Stimulated activated memory B cell treated with anti-CD40 and anti-IgM and Interleukin-4, amounts not matched to agents 10 μg/mL and 1 μg/mL and 100 μg/mL, for 72 hours (primary cell): ENCODE data around the gene ATXN7L1.
"Not testable (repeated sequence)": the region's sequence is repeated elsewhere in the genome, so short reads cannot be mapped to it uniquely, and the experiment has no call there.

Experiments
- ATAC-seq: fragments of 150-1000 bp; cut with Tn5 transposase; 2 replicates; pipeline ENCODE4 v1.10.0; 2021
- H3K27ac Mint-ChIP-seq: one replicate; pipeline ENCODE4 v1.8.0; 2022; ENCODE audit warnings: mild to moderate bottlenecking, mixed read lengths
- H3K27me3 Mint-ChIP-seq: one replicate; pipeline ENCODE4 v1.8.0; 2022; ENCODE audit warnings: mixed read lengths
- H3K36me3 Mint-ChIP-seq: one replicate; pipeline ENCODE4 v1.8.0; 2022; ENCODE audit warnings: mixed read lengths
- H3K4me1 Mint-ChIP-seq: one replicate; pipeline ENCODE4 v1.8.0; 2022; ENCODE audit warnings: mixed read lengths
- H3K4me3 Mint-ChIP-seq: one replicate; pipeline ENCODE4 v1.8.0; 2022; ENCODE audit warnings: mild to moderate bottlenecking, moderate library complexity, mixed read lengths
- H3K9me3 Mint-ChIP-seq: one replicate; pipeline ENCODE4 v1.8.0; 2022; ENCODE audit warnings: mixed read lengths

ATXN7L1 gene

DNA sequence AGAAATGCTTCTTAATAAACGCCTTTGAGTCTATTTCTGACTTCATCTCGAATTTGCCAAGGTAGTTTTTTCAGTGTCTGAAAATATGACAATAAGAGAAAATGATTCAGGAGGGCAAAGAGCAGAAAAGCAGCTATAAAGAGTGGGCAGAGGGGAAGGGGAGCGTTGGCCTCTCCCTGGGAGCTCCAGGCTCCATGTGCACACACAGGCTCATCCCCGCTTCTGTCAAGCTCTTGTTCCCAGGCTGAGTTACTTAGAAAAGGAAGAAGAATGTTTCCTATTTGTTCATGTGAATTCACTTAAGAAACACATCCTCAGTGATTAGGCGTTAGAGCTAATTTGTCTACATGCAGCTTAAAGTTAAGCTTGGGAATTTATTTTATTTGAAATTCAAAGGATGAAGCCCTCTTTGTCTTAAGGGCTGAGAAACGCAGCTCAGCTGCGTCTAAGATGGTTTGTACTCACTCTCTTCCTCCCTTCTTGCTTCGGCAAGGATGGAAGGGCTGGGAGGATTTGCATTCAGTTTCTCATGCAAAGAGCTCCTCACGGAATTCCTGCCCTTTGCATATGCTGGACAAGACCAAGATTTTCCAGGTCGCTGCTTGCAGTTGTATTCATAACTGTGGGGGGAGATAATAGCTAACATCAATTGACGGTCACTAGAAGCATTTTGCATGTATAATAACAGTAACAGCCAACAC lies 29.0 kb upstream of the ATXN7L1 start:
- no peak for ATAC-seq
- no peaks in the 10 kb centered on the region for H3K9me3 Mint-ChIP-seq
- no peak overlapping the region for H3K4me3 Mint-ChIP-seq
- H3K27me3 Mint-ChIP-seq = no peaks in the 10 kb centered on the region
- no peaks in the 10 kb centered on the region for H3K36me3 Mint-ChIP-seq
- no peaks in the 10 kb centered on the region for H3K4me1 Mint-ChIP-seq
- H3K27ac Mint-ChIP-seq = no peak overlapping the region

DNA sequence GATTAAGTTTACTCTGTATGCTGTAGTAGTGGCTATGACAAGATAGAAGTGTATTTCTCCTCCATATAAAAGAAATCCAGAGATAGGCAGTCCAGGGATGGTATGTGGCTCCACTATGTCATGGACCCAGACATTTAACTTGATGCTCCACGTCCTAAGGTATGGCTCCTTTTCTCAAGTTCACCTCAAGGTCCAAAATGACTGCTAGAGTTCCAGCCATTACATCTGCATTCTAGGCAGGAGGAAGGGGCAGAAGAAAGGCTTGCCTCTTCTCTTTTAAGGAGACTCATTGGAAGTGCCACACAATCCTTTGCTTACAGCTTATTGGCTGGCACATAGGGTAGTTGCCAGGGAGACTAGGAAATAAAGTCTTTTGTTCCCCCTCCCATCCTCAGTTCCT lies 27.7 kb upstream of the ATXN7L1 start:
- no peak for ATAC-seq
- Mint-ChIP-seq H3K27me3 (no peaks in the 10 kb centered on the region), H3K4me1 (no peaks in the 10 kb centered on the region), H3K9me3 (no peaks in the 10 kb centered on the region), H3K27ac (no peak overlapping the region), H3K36me3 (no peaks in the 10 kb centered on the region), H3K4me3 (no peak overlapping the region)

DNA sequence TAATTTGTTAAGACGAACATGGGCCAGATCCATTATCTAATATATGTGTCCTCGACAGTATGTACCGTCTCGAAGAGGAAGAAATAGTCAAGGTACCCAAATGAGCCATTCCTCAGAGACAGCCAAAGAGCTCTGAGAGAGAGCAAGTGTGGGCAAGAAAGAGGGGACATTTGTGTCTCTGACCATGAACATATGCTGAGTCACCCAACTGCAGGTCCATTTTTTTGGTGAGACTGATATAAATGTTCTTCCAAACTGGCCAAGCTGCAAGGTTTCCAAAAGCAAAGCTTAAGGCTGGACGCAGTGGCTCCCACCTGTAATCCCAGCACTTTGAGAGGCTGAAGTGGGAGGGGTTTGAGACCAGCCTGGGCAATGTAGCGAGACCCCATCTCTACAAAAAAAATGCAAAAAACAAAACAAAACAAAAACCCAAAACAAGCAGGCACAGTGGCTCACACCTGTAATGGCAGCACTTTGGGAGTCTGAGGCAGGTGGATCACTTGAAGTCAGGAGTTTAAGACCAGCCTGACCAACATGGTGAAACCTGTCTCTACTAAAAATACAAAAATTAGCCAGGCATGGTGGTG lies 26.0 kb upstream of the ATXN7L1 start:
- H3K36me3 Mint-ChIP-seq = no peaks in the 10 kb centered on the region
- no peak for ATAC-seq
- no peak overlapping the region for H3K4me3 Mint-ChIP-seq
- H3K9me3 Mint-ChIP-seq = no peaks in the 10 kb centered on the region
- no peaks in the 10 kb centered on the region for H3K4me1 Mint-ChIP-seq
- no peaks in the 10 kb centered on the region for H3K27me3 Mint-ChIP-seq
- no peak overlapping the region for H3K27ac Mint-ChIP-seq

DNA sequence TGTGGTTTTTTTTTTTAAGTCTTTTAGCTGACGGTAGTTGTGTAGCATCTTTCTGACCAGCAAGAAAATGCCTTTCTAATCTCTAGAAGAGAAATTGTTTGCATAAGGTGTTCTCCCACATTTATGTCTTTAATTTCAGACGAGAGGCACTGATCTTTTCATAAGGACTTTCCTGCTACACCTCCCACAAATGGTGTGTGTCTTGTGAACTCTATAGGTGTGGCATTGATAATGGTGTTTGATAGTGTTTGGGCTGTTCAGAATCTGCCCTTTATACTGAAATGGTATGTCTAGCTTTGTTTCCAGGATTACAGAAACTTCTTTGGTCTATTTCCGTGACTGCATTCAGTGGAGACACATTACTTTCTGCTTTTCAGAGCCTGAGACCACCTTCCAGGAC lies 21.6 kb upstream of the ATXN7L1 start:
- Mint-ChIP-seq H3K27me3 (peaks cover 10% of the 10 kb centered on the region), H3K27ac (no peak overlapping the region), H3K36me3 (no peaks in the 10 kb centered on the region), H3K9me3 (no peaks in the 10 kb centered on the region), H3K4me1 (no peaks in the 10 kb centered on the region), H3K4me3 (no peak overlapping the region)
- no peak for ATAC-seq

DNA sequence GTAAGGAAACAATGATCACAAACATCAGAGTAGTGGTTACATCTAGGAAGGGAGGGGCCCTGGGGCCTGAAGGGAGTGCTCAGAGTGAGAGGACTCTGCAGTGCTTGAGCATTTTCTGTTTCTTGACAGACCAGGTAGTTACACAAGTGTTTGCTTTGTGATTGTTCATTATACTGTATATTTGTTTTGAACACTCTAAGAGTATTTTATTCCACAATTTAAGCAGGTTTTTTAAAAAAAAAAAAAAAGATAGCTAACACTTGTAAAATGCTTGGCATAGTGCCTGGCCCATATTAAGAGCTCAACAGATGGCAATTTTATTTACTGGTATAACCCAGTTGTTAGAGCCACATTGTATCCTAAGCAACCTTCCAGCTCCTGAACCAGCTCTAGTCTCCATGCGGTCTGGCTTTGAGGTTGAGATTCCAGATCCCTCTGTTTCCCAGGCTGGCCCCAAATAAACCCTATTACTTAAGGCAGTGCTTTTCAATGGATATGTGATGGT lies 20.1 kb upstream of the ATXN7L1 start:
- Mint-ChIP-seq H3K36me3 (no peaks in the 10 kb centered on the region), H3K27me3 (peaks cover 19% of the 10 kb centered on the region), H3K4me1 (no peaks in the 10 kb centered on the region), H3K4me3 (no peak overlapping the region), H3K27ac (no peak overlapping the region), H3K9me3 (no peaks in the 10 kb centered on the region)
- no peak for ATAC-seq

DNA sequence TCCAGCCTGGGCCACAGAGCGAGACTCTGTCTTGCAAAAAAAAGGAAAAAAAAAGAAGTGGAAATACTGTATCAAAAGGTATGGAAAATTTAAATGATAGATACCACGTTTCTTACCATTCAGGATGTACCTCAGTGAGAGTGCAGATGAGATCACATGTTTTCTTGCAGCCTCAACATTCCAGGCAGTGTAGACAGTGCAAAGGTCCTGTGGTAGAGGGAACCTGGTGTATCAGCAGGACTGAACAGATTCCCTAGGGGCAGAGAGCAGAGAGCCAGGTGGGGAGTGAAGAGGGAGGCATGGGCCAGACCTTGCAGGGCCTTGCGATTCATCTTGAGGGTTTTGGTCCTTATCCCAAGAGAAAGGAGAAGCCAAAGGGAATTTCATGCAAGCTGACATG lies 17.7 kb upstream of the ATXN7L1 start:
- no peak for ATAC-seq
- H3K4me3 Mint-ChIP-seq = no peak overlapping the region
- H3K27me3 Mint-ChIP-seq = peaks cover 19% of the 10 kb centered on the region
- H3K27ac Mint-ChIP-seq = no peak overlapping the region
- H3K36me3 Mint-ChIP-seq = no peaks in the 10 kb centered on the region
- H3K4me1 Mint-ChIP-seq = no peaks in the 10 kb centered on the region
- no peaks in the 10 kb centered on the region for H3K9me3 Mint-ChIP-seq

DNA sequence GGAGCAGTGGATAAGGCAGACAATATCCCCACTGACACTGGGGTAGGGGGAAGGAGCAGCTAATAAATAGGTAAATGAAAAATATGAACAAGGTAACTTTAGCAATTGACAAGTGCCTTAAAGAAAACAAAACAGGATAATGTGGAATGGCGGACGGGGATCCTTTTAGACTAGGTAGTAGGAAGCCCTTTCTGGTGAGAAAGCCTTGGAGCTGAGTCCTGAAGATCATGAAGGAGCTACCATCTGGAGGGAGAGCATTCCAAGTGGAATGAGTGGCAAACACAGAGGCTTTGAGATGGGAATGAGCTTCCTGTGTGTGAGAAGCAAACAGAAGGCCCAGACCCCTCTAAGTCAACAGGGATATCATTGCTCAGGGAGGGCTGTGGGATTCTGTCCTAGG lies 16.0 kb upstream of the ATXN7L1 start:
- Mint-ChIP-seq H3K4me1 (no peaks in the 10 kb centered on the region), H3K36me3 (no peaks in the 10 kb centered on the region), H3K27ac (no peak overlapping the region), H3K27me3 (peaks cover 19% of the 10 kb centered on the region), H3K9me3 (no peaks in the 10 kb centered on the region), H3K4me3 (no peak overlapping the region)
- ATAC-seq = no peak

DNA sequence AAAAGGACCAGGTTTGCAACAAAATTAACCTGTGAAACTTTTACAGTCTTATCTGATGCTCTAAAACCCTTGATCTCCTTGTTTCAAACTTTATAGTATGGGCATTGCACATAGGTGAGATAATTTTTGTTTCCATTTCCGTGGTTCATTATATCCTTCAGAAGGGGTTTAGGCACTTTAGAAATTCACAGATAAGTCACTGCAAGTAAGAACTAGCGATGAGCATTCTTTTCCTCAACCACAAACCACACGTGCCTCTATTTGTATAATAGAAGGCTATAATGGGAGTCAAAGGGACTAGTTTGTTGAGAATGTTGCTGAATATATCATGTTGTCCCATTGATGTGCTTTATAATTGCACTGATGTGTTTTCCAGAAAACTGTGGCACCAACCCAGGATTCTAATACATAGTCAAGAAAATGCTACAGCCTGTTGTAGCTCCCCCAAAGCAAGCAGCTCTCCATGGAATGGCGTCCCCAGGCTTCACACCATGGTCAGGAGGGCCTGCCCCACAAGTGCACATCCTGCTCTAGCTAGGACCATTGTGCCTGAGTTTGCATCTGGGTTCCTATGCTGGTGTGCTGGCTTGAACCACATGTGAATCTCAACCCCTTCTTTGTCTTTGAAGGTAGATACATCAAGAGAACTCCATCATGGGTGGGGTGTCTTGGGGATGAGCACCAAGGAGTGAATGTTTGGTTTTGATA lies 14.0 kb upstream of the ATXN7L1 start:
- no peak for ATAC-seq
- H3K9me3 Mint-ChIP-seq = no peaks in the 10 kb centered on the region
- no peak overlapping the region for H3K4me3 Mint-ChIP-seq
- no peaks in the 10 kb centered on the region for H3K4me1 Mint-ChIP-seq
- H3K27me3 Mint-ChIP-seq = peaks cover 19% of the 10 kb centered on the region
- H3K27ac Mint-ChIP-seq = no peak overlapping the region
- no peaks in the 10 kb centered on the region for H3K36me3 Mint-ChIP-seq

DNA sequence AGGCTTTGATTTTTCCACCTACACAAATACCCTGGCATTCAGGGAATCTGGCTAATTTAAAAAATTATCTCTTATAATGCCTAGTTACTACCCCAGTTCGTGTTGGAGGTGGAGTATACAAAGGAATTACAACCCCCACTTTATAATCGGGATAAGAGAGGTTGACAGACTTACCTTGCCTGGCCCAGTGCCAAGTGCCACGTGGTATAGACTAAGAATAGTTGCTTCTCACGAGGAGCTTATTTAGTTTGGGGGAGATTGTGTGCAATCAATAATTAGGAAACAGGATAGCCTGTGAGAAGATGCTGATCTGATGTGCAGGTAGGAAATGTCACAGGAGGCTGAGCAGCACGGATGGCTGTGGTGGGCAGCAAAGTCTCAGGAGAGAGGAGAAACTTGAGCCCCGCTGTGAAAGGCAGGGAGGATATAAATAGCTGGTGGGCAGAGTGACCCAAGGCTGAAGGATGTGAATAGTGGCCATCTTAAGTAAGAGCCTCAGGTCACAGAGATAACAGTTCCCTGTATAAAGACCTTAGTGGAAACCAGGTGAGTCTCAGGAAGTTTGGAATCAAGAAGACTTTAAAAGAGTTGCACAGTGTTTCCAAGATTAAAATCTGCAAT lies 11.3 kb upstream of the ATXN7L1 start:
- H3K27me3 Mint-ChIP-seq = peaks cover 9% of the 10 kb centered on the region
- H3K4me3 Mint-ChIP-seq = no peak overlapping the region
- no peak overlapping the region for H3K27ac Mint-ChIP-seq
- no peaks in the 10 kb centered on the region for H3K4me1 Mint-ChIP-seq
- no peaks in the 10 kb centered on the region for H3K9me3 Mint-ChIP-seq
- H3K36me3 Mint-ChIP-seq = no peaks in the 10 kb centered on the region
- ATAC-seq = no peak

DNA sequence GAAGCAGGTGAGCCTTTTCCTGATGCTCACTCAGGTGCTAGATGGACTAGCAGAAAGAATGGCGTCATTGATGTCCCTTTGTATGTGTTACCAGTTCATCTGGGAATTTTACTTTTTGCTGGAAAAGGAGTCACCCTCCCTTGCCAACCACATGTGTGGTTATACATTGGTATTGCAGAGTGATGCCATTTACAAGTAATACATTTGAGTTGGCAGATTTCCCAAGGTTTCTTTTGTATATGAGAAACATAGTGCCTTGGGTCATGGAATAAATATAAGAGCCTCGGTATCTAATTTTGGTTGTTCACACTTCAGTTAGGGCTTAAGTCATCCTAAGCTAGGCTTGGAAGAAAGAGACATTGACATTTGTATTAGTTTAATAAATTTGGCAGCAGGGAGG lies 10.4 kb upstream of the ATXN7L1 start:
- Mint-ChIP-seq H3K36me3 (no peaks in the 10 kb centered on the region), H3K4me1 (no peaks in the 10 kb centered on the region), H3K27ac (no peak overlapping the region), H3K9me3 (no peaks in the 10 kb centered on the region), H3K4me3 (no peak overlapping the region), H3K27me3 (peaks cover 1% of the 10 kb centered on the region)
- ATAC-seq = no peak

DNA sequence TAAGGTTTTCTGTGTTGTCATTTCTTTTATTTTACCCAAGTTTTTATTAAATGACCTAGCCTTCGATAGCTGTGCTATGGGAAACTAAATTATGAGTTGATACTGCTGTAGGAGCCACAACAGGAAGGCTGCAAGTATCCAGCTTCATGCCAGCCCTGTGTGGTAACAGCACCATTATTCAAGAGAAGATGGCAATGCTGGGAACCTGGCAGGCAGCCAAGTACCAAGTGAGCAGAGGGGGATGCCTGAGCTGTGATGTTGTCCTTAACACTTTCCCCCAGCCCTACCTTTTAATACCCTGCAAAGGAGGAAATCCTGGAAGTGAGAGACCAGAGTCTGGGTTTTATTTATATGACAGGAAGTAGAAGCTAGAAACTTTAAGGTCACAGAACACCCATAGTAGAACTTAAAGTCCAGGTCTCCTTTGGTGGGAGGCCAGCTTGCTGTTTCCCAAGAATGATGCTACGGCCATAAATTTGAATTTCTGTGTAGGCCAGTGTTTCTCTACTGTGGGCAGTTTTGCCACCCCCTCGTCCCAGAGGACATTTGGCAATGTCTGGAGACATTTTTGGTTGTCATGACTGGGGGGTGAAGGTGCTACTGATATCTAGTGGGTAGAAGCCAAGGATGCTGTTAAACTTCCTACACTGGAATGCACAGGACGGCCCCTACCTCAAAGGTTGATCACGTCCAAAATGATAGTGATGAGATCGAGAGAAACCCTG lies 9.2 kb upstream of the ATXN7L1 start:
- Mint-ChIP-seq H3K9me3 (no peaks in the 10 kb centered on the region), H3K4me3 (no peak overlapping the region), H3K27ac (no peak overlapping the region), H3K27me3 (no peaks in the 10 kb centered on the region), H3K4me1 (no peaks in the 10 kb centered on the region), H3K36me3 (no peaks in the 10 kb centered on the region)
- ATAC-seq = no peak

DNA sequence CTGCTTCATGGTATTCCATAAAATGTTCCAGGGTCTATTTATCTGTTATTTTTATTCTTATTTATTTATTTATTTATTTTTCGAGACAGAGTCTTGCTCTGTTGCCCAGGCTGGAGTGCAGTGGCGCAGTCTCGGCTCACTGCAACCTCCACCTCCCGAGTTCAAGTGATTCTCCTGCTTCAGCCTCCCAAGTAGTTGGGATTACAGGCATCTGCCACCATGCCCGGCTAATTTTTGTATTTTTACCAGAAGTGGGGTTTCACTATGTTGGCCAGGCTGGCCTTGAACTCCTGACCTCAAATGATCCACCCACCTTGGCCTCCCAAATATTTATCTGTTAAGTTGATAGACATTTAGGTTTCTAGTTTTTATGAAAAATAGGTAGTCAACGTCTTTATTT lies 6.8 kb upstream of the ATXN7L1 start:
- not testable (repeated sequence) for H3K36me3 Mint-ChIP-seq, H3K4me1 Mint-ChIP-seq, H3K27me3 Mint-ChIP-seq, ATAC-seq, H3K9me3 Mint-ChIP-seq, H3K27ac Mint-ChIP-seq, H3K4me3 Mint-ChIP-seq

DNA sequence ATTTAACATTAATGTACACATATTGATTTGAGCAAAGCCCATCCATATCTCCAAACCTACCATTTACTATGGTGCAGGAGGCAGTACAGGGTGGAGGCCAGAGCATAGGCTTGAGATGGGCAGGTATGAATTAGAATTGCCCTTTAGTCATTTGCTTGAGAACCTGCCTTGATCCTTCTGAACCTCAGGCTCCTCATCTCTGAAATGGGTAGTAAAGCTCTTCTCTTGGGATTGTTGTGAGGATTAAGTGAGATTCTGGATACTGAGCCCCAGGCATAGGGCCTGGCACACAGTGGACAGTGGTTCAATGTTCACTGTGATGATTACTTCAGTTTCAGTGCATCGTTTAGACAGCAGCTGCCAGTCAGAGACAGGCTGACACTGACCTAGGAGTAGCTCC lies 5.0 kb upstream of the ATXN7L1 start:
- no peak for ATAC-seq

DNA sequence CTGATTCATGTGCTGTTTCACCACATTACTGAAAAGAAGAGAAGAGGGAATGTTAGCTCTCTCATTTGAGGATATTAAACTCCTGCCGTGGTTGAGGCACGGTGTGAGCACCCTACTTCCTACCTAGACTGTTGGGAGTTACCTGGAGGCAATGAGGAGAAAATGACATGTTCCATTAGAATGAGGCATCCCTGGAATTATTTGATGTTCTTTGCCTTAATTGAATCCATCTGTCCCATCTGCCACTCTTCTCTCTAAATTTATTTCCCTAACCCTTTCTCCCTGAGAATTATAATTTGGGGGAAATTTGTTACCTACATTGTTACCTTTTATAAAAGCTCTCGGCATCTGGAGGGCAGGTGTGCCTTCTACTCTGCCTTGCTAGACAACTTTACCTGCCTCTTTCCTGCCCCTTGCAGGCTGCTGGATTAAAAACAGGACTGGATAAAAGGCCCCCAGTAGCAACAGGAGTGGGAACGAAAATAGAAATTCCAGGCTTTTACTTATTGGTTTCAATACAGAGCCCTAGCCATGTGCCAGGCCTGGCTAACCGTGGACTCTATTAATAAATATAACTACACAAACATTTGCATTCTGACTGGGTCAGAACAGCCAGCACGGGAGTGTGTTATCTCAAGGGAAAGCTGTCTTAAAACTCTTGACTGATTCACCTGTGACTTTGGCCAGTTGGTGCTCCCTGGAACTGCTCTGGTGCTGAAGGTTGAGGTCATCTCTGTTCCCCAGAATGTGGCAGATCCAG lies 4.4 kb upstream of the ATXN7L1 start:
- H3K4me3 Mint-ChIP-seq = no peak overlapping the region
- ATAC-seq = no peak
- H3K36me3 Mint-ChIP-seq = no peaks in the 10 kb centered on the region
- H3K9me3 Mint-ChIP-seq = no peaks in the 10 kb centered on the region
- no peaks in the 10 kb centered on the region for H3K27me3 Mint-ChIP-seq
- H3K4me1 Mint-ChIP-seq = peaks cover 26% of the 10 kb centered on the region
- no peak overlapping the region for H3K27ac Mint-ChIP-seq

More for the DNA sequence above, 5.0 kb upstream of the ATXN7L1 start:
- no peaks in the 10 kb centered on the region for H3K27me3 Mint-ChIP-seq
- peaks cover 21% of the 10 kb centered on the region for H3K4me1 Mint-ChIP-seq
- no peak overlapping the region for H3K27ac Mint-ChIP-seq
- no peaks in the 10 kb centered on the region for H3K9me3 Mint-ChIP-seq
- no peak overlapping the region for H3K4me3 Mint-ChIP-seq
- H3K36me3 Mint-ChIP-seq = no peaks in the 10 kb centered on the region
